H1 (cell line): ENCODE results near the gene ATG4D.

Experiments used
- SUZ12 ChIP-seq: fragments of 200-600 bp; sonication (generic); IDR thresholded peaks from 2 replicates; pipeline ENCODE4 v1.6.1; 2012; ENCODE audit warnings: mild to moderate bottlenecking, inconsistent platforms, low read length, moderate library complexity, mixed read lengths
- TF ChIP-seq, protein P1 (sequence below), 3 experiments: IDR thresholded peaks; 1 replicate in 2 of 3; 2 replicates in 1 of 3; pipeline versions ENCODE4 v1.5.1 to v1.6.1; 2011; ENCODE audit warnings: low read length in 3 of 3, mild to moderate bottlenecking in 3 of 3, inconsistent platforms in 2 of 3, low read depth in 1 of 3, moderate library complexity in 1 of 3; ENCODE audit not compliant: insufficient read depth in 1 of 3; ENCODE audit errors: control extremely low read depth in 1 of 3

- TF ChIP-seq, protein P1, sequence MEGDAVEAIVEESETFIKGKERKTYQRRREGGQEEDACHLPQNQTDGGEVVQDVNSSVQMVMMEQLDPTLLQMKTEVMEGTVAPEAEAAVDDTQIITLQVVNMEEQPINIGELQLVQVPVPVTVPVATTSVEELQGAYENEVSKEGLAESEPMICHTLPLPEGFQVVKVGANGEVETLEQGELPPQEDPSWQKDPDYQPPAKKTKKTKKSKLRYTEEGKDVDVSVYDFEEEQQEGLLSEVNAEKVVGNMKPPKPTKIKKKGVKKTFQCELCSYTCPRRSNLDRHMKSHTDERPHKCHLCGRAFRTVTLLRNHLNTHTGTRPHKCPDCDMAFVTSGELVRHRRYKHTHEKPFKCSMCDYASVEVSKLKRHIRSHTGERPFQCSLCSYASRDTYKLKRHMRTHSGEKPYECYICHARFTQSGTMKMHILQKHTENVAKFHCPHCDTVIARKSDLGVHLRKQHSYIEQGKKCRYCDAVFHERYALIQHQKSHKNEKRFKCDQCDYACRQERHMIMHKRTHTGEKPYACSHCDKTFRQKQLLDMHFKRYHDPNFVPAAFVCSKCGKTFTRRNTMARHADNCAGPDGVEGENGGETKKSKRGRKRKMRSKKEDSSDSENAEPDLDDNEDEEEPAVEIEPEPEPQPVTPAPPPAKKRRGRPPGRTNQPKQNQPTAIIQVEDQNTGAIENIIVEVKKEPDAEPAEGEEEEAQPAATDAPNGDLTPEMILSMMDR (IDR thresholded peaks at IDR 0.05; ENCODE audit: control extremely low read depth in 1 of 3, insufficient read depth in 1 of 3, low read depth in 1 of 3, low read length in 3 of 3) = no peak
- no peak for TF ChIP-seq SUZ12
These were observed 44.0 kb upstream of the ATG4D start for GRCh38 chr19:10499550-10500246.
